Breast epithelium (tissue), 3 donors: ENCODE data around the gene MNT.

Source experiments
- POLR2A ChIP-seq: fragments of 450-650 bp; IDR thresholded peaks from one replicate; pipeline ENCODE4 v1.6.1; 2016; ENCODE audit warnings: antibody characterized with exemption, mild to moderate bottlenecking, moderate library complexity
- TF ChIP-seq, protein P1 (sequence below), 3 donors: fragments of 450-650 bp; IDR thresholded peaks; one replicate each; pipeline ENCODE4 v1.5.1; 2016 to 2017; ENCODE audit warnings: antibody characterized with exemption in 3 of 3, mild to moderate bottlenecking in 3 of 3, moderate library complexity in 3 of 3

DNA sequence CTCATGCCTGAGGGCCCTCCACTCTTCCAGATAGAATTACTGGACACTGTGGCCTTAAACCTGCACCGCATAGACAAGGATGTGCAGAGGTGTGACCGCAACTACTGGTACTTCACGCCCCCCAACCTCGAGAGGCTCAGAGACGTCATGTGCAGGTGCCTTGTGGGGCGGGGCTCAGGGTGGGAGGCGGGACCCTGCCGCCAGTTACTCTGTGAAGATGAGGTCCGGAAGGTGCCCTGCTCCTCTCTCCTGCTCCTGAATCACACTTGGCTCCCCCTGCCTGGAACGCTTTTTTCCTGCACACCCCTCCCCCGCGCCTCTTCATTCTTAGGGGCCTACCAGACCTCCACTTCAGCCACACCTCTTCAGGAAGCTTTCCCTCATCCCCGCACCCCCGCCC lies 24.8 kb downstream of the MNT start:
- TF ChIP-seq, protein P1, sequence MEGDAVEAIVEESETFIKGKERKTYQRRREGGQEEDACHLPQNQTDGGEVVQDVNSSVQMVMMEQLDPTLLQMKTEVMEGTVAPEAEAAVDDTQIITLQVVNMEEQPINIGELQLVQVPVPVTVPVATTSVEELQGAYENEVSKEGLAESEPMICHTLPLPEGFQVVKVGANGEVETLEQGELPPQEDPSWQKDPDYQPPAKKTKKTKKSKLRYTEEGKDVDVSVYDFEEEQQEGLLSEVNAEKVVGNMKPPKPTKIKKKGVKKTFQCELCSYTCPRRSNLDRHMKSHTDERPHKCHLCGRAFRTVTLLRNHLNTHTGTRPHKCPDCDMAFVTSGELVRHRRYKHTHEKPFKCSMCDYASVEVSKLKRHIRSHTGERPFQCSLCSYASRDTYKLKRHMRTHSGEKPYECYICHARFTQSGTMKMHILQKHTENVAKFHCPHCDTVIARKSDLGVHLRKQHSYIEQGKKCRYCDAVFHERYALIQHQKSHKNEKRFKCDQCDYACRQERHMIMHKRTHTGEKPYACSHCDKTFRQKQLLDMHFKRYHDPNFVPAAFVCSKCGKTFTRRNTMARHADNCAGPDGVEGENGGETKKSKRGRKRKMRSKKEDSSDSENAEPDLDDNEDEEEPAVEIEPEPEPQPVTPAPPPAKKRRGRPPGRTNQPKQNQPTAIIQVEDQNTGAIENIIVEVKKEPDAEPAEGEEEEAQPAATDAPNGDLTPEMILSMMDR (IDR thresholded peaks at IDR 0.05), result no peak
- no peak for TF ChIP-seq POLR2A
